HG02642 (cell line): ENCODE measurements around the gene TOMM40.

Experiments
- ATAC-seq: cut with Tn5 transposase; IDR thresholded peaks from one replicate; pipeline ENCODE4 v1.9.1; 2021; ENCODE audit warnings: mild to moderate bottlenecking; ENCODE audit not compliant: unreplicated experiment, poor library complexity

Gene TOMM40

DNA sequence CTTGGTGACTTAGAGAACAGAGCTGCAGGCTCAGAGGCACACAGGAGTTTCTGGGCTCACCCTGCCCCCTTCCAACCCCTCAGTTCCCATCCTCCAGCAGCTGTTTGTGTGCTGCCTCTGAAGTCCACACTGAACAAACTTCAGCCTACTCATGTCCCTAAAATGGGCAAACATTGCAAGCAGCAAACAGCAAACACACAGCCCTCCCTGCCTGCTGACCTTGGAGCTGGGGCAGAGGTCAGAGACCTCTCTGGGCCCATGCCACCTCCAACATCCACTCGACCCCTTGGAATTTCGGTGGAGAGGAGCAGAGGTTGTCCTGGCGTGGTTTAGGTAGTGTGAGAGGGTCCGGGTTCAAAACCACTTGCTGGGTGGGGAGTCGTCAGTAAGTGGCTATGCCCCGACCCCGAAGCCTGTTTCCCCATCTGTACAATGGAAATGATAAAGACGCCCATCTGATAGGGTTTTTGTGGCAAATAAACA is 33.2 kb downstream of the TOMM40 start:
- no peak for ATAC-seq

DNA sequence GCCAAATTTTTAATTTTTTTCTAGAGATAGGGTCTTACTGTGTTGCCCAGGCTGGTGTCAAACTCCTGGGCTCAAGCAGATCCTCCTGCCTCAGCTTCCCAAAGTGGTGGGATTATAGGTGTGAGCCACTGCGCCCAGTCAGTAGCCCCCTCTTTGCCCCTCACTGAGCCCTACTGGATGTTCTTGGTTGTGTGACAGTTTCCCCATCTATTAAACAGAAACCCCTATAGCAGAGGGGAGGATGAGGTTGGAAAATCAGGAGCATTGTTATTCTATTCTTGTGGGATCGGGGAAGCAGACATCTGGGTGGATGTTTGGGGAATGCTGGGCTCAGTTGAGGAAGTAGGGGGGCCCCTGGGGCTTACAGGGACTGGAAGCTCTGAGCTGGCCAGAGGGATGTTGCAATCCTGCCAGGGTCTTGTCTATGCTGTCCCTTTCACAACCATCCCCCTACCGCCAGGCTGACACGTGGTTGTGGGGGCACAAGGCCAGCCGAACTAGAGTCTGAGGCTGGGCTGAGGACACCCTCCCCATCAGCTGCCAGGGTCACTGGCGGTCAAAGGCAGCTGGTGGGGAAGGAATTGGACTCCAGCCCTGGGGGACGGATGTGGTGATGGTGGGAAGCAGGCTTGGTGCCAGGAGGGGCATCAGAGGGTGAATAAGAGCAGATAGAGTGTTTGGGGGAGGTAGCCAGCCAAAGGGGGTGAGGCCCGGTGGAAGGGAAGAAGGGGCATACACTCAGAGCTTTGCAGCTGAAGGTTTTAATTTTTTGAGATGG is 34.2 kb downstream of the TOMM40 start:
- no peak for ATAC-seq

DNA sequence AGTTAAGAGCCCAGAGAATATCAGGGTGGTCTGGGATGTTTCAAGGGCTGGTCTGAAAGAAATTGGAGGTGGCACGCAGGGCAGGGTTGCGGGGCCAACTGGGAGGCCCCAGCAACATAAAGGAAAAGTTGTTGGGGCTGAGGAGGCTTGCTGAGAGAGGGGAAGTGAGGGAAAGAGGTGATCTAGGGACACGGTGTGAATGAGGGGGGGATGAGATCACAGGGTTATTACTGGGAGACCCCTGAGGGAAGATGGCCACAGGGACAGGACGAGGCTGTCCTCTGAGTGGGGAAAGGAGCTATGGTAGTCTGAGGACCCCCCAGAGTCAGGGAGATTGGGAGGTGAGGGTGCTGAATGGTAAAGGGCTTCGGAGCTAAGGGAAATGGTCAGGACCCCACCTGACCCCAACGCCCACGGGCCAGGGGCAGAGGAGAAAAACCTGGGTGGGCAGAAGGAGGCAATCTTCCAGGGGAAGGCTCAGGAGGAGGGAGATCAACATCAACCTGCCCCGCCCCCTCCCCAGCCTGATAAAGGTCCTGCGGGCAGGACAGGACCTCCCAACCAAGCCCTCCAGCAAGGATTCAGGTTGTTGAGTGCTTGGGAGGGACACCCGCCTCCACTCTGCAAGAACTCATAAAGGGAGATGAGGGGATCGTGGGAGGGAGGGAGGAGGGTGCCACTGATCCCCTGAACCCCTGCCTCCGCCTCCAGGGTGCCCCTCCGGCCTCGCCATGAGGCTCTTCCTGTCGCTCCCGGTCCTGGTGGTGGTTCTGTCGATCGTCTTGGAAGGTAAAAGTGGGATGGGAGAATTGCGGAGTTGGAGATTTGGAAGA is 35.4 kb downstream of the TOMM40 start:
- peak; percentile 11 for ATAC-seq

DNA sequence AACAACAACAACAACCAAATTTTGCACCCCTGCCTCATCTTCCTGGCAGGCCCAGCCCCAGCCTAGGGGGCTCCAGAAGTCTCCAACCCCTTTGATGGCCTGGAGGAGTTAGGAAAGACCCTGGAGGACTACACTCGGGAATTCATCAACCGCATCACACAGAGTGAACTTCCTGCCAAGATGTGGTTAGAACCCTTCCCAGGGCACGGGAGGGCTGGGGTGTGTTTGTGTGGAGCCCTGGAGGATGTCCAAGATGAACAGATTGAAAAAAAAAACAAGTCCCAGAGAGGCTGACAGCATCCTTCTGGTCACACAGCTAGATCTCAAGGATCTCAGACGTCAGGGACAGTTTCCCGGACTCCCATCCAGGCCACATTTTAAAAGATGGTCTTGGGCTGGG is 36.7 kb downstream of the TOMM40 start:
- ATAC-seq, result no peak

DNA sequence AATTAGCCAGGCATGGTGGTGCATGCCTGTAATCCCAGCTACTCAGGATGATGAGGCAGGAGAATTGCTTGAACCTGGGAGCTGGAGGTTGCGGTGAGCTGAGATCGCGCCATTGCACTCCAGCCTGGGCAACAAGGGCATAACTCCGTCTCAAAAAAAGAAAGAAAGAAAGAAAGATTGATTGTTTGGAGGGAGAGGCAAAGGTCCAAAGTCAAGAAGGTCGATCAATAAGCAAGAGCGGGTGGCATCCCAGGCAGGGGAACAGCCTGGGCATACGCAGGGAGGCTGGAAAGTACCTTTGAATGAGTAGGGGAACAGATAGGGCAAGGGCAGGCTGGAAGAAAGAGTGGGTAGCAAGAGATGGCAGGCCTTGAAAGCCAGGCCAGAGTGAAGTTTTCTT is 39.0 kb downstream of the TOMM40 start:
- no peak for ATAC-seq

DNA sequence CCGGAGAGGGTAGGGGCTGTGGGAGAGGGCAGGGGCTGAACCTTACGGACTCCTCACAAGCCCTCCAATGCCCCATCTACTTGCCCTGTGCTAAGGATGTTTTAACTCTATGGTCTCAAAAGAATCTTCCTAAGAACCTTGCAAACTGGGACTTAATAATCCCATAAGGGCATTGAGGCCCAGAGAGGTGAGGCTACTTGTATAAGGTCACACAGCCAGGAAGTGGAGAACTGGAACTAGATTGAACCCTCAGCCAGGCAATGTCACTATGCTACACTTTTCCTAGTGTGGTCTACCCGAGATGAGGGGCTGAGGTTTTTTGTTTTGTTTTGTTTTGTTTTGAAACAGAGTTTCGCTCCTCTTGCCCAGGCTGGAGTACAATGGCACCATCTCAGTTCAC is 40.5 kb downstream of the TOMM40 start:
- no peak for ATAC-seq

DNA sequence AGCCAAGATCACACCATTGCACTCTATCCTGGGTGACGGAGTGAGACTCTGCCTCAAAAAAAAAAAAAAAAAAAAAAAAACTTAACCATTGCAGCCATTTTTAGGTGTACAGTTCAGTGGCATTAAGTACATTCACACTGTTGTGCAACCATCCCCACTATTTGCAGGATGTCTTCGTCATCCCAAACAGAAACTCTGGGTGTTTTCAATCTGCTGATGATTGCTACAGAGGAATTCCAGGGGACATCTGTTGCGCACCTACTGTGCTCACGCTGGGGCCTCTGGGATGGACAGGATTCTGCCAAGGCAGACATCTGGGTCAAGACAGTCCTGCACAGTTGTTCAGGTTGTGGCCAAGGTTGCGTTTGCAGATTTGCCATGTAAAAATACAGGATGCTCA is 48.6 kb downstream of the TOMM40 start:
- no peak for ATAC-seq

DNA sequence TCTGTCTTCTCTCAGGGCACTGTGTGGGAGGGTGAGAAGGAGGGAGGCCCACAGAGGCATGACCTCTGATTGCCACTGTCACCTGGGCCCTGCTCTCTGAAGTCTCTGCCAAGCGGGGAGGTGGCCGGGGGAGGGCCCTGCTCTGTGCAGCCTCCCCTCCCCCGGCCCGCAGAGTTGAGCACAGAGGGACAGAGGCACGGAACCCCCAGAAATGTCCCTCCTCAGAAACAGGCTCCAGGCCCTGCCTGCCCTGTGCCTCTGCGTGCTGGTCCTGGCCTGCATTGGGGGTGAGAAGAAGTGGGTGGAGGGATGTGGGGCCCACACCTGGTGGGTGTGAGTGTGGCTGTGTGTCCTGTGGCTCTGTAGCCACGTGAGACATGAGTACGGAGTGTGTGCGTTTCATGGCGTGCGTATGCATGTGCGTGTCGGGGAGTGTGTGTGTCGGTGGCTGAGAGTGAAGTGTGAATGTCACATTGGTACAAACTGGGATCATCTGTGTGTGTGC is 51.1 kb downstream of the TOMM40 start, which contains the start of gene APOC4:
Gene APOC4, plus strand, starts transcription at position 171 of the 505 bp plus-strand sequence. Its CDS starts 41 bp downstream, at position 212.
- no peak for ATAC-seq

DNA sequence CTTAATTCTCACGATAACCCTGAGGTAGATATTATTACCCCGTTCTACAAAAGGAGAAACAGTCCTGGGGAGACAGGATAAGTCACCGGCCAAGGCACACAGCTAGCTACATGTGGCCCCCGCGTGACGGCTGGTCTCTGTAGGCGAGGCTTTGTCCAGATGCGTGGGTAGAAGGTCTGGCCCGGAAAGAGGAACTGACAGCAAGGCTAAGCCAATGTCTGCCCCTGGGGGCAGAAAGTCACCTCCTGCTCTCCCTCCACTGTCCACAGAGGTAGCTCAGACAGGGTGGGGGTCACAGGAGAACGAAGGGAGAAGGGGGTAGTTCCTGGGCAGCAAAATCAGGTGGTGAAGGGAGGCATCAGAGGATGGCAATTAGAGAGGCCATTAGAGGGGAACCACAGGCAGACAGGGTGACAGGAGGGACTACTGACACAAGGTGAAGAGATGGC is 52.8 kb downstream of the TOMM40 start:
- ATAC-seq, result peak; percentile 71

DNA sequence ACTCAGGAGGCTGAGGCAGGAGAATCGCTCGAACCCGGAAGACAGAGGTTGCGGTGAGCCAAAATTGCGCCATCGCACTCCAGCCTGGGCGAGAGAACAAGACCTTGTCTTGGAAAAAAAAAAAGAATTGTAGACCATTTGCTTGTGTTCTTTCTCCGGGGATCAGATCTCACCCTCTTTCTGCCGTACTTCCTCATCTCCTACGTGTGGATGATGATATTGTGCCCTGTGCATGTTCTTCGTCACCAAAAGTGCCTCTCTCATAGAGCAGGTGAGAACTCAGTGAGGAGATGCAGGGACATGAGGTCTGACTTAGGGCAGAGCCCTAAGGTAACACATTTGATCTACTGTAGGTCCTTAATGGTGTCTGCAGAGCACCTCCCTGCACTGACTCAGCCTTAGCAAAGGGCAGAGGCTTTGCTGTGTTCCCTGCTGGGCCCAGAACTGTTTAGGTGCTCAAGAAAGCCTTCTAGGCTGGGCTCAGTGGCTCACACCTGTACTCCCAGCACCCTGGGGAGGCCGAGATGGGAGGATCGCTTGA is 56.1 kb downstream of the TOMM40 start:
- ATAC-seq, result no peak

DNA sequence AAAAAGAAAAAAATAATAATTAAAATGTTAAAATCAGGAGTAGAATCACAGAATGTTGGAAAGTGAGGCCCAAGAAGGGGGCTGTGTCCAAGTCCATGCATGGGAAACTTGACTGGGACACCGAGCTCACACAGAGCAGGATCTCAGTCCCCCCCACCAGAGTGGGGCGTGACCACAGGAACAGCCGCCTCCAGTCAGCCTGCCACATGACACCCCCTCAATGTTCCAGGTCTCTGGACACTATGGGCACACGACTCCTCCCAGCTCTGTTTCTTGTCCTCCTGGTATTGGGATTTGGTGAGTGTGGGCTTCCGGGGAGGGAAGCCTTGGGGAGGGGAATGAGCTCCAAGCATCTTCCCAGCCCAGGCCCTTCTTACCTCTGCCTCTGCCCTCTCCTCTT is 57.2 kb downstream of the TOMM40 start:
- no peak for ATAC-seq

DNA sequence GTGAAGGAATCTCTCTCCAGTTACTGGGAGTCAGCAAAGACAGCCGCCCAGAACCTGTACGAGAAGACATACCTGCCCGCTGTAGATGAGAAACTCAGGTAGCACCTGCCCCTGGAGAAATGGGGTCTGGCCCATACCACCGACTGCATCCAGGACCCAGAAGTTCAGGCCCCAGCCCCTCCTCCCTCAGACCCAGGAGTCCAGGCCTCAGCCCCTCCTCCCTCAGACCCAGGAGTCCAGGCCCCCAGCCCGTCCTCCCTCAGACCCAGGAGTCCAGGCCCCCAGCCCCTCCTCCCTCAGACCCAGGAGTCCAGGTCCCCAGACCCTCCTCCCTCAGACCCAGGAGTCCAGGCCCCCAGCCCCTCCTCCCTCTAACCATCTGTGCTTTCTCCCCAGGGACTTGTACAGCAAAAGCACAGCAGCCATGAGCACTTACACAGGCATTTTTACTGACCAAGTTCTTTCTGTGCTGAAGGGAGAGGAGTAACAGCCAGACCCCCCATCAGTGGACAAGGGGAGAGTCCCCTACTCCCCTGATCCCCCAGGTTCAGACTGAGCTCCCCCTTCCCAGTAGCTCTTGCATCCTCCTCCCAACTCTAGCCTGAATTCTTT is 57.8 kb downstream of the TOMM40 start:
- ATAC-seq, result no peak

DNA sequence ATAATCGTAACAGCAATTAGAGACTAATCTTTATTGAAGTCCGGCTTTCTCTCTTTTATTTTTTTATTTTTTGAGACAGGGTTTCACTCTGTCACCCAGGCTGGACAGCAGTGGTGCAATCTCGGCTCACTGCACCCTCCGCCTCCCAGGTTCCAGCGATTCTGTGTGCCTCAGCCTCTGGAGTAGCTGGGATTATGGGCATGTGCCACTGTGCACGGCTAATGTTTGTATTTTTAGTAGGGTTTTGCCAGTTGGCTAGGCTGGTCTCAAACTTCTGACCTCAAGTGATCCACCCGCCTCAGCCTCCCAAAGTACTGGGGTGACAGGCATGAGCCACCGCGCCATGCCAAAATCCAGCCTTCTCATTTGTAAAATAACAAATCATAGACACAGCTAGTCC is 58.5 kb downstream of the TOMM40 start:
- no peak for ATAC-seq

DNA sequence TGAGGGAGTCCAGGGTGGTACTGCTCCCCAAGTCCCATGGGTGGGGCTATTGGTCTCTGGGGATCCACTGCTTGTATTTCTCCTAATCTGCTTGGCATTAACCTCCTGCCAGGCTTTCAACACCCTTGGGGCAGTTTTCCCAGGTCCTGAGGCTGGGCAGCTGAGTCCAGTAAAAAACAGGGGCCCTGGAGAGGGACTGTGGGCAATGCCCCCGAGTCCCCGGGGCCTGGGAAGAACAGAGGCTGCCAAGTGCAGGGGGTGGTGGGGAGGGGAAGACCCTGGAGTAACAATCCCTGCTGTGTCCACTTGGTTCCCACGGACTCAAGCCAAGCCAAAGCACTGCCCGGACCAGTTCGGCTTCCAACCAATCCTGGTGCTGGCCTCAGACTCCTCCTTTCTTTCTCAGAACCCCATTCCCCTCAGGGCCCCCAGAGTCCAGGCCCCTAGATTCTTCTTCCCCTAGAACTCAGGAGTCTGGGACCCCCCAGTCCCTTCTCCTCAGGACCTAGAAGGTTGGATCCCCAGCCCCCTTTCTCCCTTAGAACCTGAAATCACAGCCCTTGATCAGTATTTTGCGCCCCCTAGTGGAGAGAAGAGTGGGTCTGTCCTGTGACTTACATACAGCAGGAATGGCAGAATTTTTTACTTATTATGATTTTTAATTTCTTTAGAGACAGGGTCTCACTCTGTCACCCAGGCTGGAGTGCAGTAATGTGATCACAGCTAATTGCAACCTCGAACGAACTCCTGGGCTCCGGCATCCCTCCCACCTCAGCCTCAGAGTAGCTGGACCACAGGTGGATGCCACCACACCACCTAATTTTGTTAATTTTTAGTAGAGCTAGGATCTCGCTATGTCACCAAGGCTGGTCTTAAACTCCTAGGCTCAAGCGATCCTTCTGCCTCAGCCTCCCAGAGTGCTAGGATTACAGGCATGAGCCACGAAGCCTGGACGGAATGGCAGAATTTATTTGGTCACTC is 60.4 kb downstream of the TOMM40 start:
- ATAC-seq, result no peak
